ENCODE measurements around the gene GPATCH2. TPM values are rescaled to one million over a fixed set of nuclear protein-coding genes. Genes with fewer than 3 reads are reported as not detected.
"Not testable (repeated sequence)": the region's sequence is repeated elsewhere in the genome, so short reads cannot be mapped to it uniquely, and the experiment has no call there.

GPATCH2 gene
- polyA plus RNA-seq, 3 donors, result 1.8 to 6.3 (median 3.3) TPM

- 81 to 98% (median 87%) methylated on average over 2 of the region's 2 CpGs for WGBS, 3 donors
- no peak overlapping the region for H3K27ac ChIP-seq (ENCODE audit: low read depth, low read length)
Measured at GRCh38 chr1:217539510-217539909, 91.4 kb downstream of the GPATCH2 start.

GRCh38 chr1:217535601-217536377 lies 95.1 kb downstream of the GPATCH2 start:
- 96 to 98% (median 98%) methylated on average over 9 of the region's 9 CpGs for WGBS, 3 donors
- no peak overlapping the region for H3K27ac ChIP-seq (ENCODE audit: low read depth, low read length)

GRCh38 chr1:217534566-217534965 lies 96.3 kb downstream of the GPATCH2 start:
- no peak overlapping the region for H3K27ac ChIP-seq (ENCODE audit: low read depth, low read length)
- WGBS, 3 donors, result 73 to 83% (median 79%) methylated on average over 1 of the region's 1 CpG

- no peak overlapping the region for H3K27ac ChIP-seq (ENCODE audit: low read depth, low read length)
- WGBS, 3 donors, result 85 to 91% (median 91%) methylated on average over 3 of the region's 3 CpGs
Measured at GRCh38 chr1:217528271-217528670, 102.6 kb downstream of the GPATCH2 start.

GRCh38 chr1:217527151-217527550 lies 103.7 kb downstream of the GPATCH2 start:
- no peak overlapping the region for H3K27ac ChIP-seq (ENCODE audit: low read depth, low read length)
- WGBS, 3 donors, result 89 to 100% (median 92%) methylated on average over 2 of the region's 2 CpGs

- no peak overlapping the region for H3K27ac ChIP-seq (ENCODE audit: low read depth, low read length)
- WGBS, 3 donors, result 85 to 100% (median 91%) methylated on average over 1 of the region's 1 CpG
Measured at GRCh38 chr1:217526636-217527035, 104.3 kb downstream of the GPATCH2 start.

GRCh38 chr1:217525773-217526490 lies 105.0 kb downstream of the GPATCH2 start:
- 87 to 90% (median 88%) methylated on average over 3 of the region's 3 CpGs for WGBS, 3 donors
- H3K27ac ChIP-seq (ENCODE audit: low read depth, low read length), result no peak overlapping the region

- WGBS, 3 donors, result 91 to 98% (median 92%) methylated on average over 1 to 2 of the region's 4 CpGs
Measured at GRCh38 chr1:217524787-217525520, 105.9 kb downstream of the GPATCH2 start.

GRCh38 chr1:217523921-217524320 lies 107.0 kb downstream of the GPATCH2 start:
- H3K27ac ChIP-seq (ENCODE audit: low read depth, low read length), result not testable (repeated sequence)
- 92 to 96% methylated on average over 9 to 10 of the region's 28 CpGs; no CpG with 5 or more reads in 1 of the 3 donors for WGBS, 3 donors

More at GRCh38 chr1:217524787-217525520, 105.9 kb downstream of the GPATCH2 start:
- H3K27ac ChIP-seq (ENCODE audit: low read depth, low read length), result no peak overlapping the region

- no peak overlapping the region for H3K27ac ChIP-seq (ENCODE audit: low read depth, low read length)
- 89 to 93% (median 91%) methylated on average over 3 of the region's 3 CpGs for WGBS, 3 donors
Measured at GRCh38 chr1:217522277-217522676, 108.6 kb downstream of the GPATCH2 start.

- 82 to 90% (median 88%) methylated on average over 4 of the region's 4 CpGs for WGBS, 3 donors
- no peak overlapping the region for H3K27ac ChIP-seq (ENCODE audit: low read depth, low read length)
Measured at GRCh38 chr1:217521317-217521716, 109.6 kb downstream of the GPATCH2 start.

- 87 to 97% (median 93%) methylated on average over 2 of the region's 2 CpGs for WGBS, 3 donors
- H3K27ac ChIP-seq (ENCODE audit: low read depth, low read length), result no peak overlapping the region
Measured at GRCh38 chr1:217506878-217507277, 124.0 kb downstream of the GPATCH2 start.

- H3K27ac ChIP-seq (ENCODE audit: low read depth, low read length), result no peak overlapping the region
- 90 to 94% (median 92%) methylated on average over 5 of the region's 5 CpGs for WGBS, 3 donors
Measured at GRCh38 chr1:217498209-217498608, 132.7 kb downstream of the GPATCH2 start.

GRCh38 chr1:217495249-217495648 lies 135.6 kb downstream of the GPATCH2 start:
- no peak overlapping the region for H3K27ac ChIP-seq (ENCODE audit: low read depth, low read length)

GRCh38 chr1:217494767-217495166 lies 136.1 kb downstream of the GPATCH2 start:
- no peak overlapping the region for H3K27ac ChIP-seq (ENCODE audit: low read depth, low read length)
- 85 to 92% (median 92%) methylated on average over 2 of the region's 2 CpGs for WGBS, 3 donors

GRCh38 chr1:217493290-217493689 lies 137.6 kb downstream of the GPATCH2 start:
- no peak overlapping the region for H3K27ac ChIP-seq (ENCODE audit: low read depth, low read length)
- WGBS, 3 donors, result 94 to 96% (median 96%) methylated on average over 1 of the region's 1 CpG

- H3K27ac ChIP-seq (ENCODE audit: low read depth, low read length), result no peak overlapping the region
Measured at GRCh38 chr1:217484871-217485270, 146.0 kb downstream of the GPATCH2 start.

- 65 to 76% (median 65%) methylated on average over 3 of the region's 3 CpGs for WGBS, 3 donors
- H3K27ac ChIP-seq (ENCODE audit: low read depth, low read length), result no peak overlapping the region
Measured at GRCh38 chr1:217482356-217483102, 148.4 kb downstream of the GPATCH2 start.

Measured in adipose tissue (tissue), 3 donors.